HEK293 (cell line): ENCODE data around the gene GJA3.

Experiments used
- CTCF ChIA-PET: fragments of 350-600 bp; formaldehyde crosslinking; extraction: SDS; loops from one replicate; lab custom pipeline; 2021; ENCODE audit warnings: antibody characterized with exemption; lab: Yijun Ruan, JAX
- POLR2A ChIA-PET: fragments of 300-600 bp; formaldehyde crosslinking; extraction: SDS; loops from one replicate; lab custom pipeline; 2020; ENCODE audit warnings: antibody characterized with exemption, inconsistent platforms; lab: Yijun Ruan, JAX
- H3K27ac ChIP-seq: fragments of 200-500 bp; sonication (Bioruptor generic); 2 replicates; pipeline ENCODE4 v1.5.1; 2014; ENCODE audit warnings: low read depth, low read length, control low read depth, inconsistent platforms; ENCODE audit errors: extremely low read depth
- H3K36me3 ChIP-seq, 2 experiments: fragments of 200-500 bp in 1 of 2; sonication (Bioruptor generic) in 1 of 2; 1 replicate in 1 of 2; 2 replicates in 1 of 2; pipeline ENCODE4 v1.5.1; 2014 to 2017; ENCODE audit warnings: inconsistent platforms in 2 of 2, low read length in 2 of 2; ENCODE audit not compliant: control insufficient read depth in 2 of 2, insufficient read depth in 1 of 2
- H3K4me1 ChIP-seq: fragments of 200-500 bp; sonication (Bioruptor generic); 2 replicates; pipeline ENCODE4 v1.5.1; 2014; ENCODE audit warnings: mild to moderate bottlenecking, low read length, inconsistent platforms; ENCODE audit not compliant: control insufficient read depth, insufficient read depth
- H3K4me3 ChIP-seq: 2 replicates; pipeline ENCODE4 v1.5.1; 2011; ENCODE audit warnings: low read depth, mild to moderate bottlenecking, control low read depth, low read length, moderate library complexity
- H3K9me3 ChIP-seq: fragments of 200-500 bp; sonication (Bioruptor generic); 2 replicates; pipeline ENCODE4 v1.5.1; 2014; ENCODE audit warnings: low read depth, low read length, inconsistent platforms; ENCODE audit not compliant: control insufficient read depth, insufficient read depth
- EGR2 ChIP-seq: fragments of 450-650 bp; formaldehyde crosslinking; IDR thresholded peaks from 2 replicates; pipeline ENCODE4 v1.5.1; 2016; ENCODE audit warnings: low read depth, missing biosample characterization, missing genetic modification characterization
- GLIS1 ChIP-seq: fragments of 450-650 bp; formaldehyde crosslinking; IDR thresholded peaks from 2 replicates; pipeline ENCODE4 v1.5.1; 2016; ENCODE audit warnings: missing biosample characterization, missing genetic modification characterization
- IKZF3 ChIP-seq: fragments of 450-650 bp; IDR thresholded peaks from 2 replicates; pipeline ENCODE4 v1.5.0; 2018; ENCODE audit warnings: missing biosample characterization, mild to moderate bottlenecking, missing genetic modification characterization, moderate library complexity
- KLF1 ChIP-seq: fragments of 450-650 bp; formaldehyde crosslinking; IDR thresholded peaks from 2 replicates; pipeline ENCODE4 v1.5.1; 2016; ENCODE audit warnings: missing biosample characterization, missing genetic modification characterization
- KLF10 ChIP-seq: fragments of 450-650 bp; IDR thresholded peaks from 2 replicates; pipeline ENCODE4 v1.5.1; 2018; ENCODE audit warnings: missing biosample characterization, mild to moderate bottlenecking, missing genetic modification characterization
- SCRT2 ChIP-seq: fragments of 450-650 bp; formaldehyde crosslinking; IDR thresholded peaks from 2 replicates; pipeline ENCODE4 v1.5.1; 2016; ENCODE audit warnings: missing biosample characterization, missing genetic modification characterization
- ZNF112 ChIP-seq: fragments of 450-650 bp; formaldehyde crosslinking; IDR thresholded peaks from 2 replicates; pipeline ENCODE4 v1.5.0; 2017; ENCODE audit warnings: missing biosample characterization, missing genetic modification characterization
- ZNF121 ChIP-seq: fragments of 450-650 bp; formaldehyde crosslinking; IDR thresholded peaks from 2 replicates; pipeline ENCODE4 v1.5.1; 2016; ENCODE audit warnings: missing biosample characterization, missing genetic modification characterization
- ZNF138 ChIP-seq: fragments of 450-650 bp; formaldehyde crosslinking; IDR thresholded peaks from 2 replicates; pipeline ENCODE4 v1.5.1; 2016; ENCODE audit warnings: missing biosample characterization, missing genetic modification characterization, borderline replicate concordance
- ZNF146 ChIP-seq: fragments of 450-650 bp; formaldehyde crosslinking; IDR thresholded peaks from 2 replicates; pipeline ENCODE4 v1.5.1; 2016; ENCODE audit warnings: missing biosample characterization, missing genetic modification characterization
- ZNF155 ChIP-seq: fragments of 450-650 bp; formaldehyde crosslinking; IDR thresholded peaks from 2 replicates; pipeline ENCODE4 v1.5.1; 2016; ENCODE audit warnings: missing biosample characterization, missing genetic modification characterization
- ZNF18 ChIP-seq: fragments of 450-650 bp; formaldehyde crosslinking; IDR thresholded peaks from 2 replicates; pipeline ENCODE4 v1.5.1; 2016; ENCODE audit warnings: missing biosample characterization, missing genetic modification characterization
- ZNF274 ChIP-seq, 2 experiments: fragments of 200-500 bp in 1 of 2; fragments of 450-650 bp in 1 of 2; sonication (Bioruptor generic) in 1 of 2; formaldehyde crosslinking in 1 of 2; IDR thresholded peaks; 2 replicates each; pipeline versions ENCODE4 v1.5.1 to v1.6.1; 2014 to 2016; ENCODE audit warnings: borderline replicate concordance in 1 of 2, inconsistent platforms in 1 of 2, low read length in 1 of 2, missing biosample characterization in 1 of 2, missing genetic modification characterization in 1 of 2
- ZNF350 ChIP-seq: fragments of 450-650 bp; formaldehyde crosslinking; IDR thresholded peaks from 2 replicates; pipeline ENCODE4 v1.5.0; 2017; ENCODE audit warnings: missing biosample characterization, mild to moderate bottlenecking, missing genetic modification characterization
- ZNF391 ChIP-seq: fragments of 450-650 bp; formaldehyde crosslinking; IDR thresholded peaks from 2 replicates; pipeline ENCODE4 v1.5.1; 2016; ENCODE audit warnings: low read depth, missing biosample characterization, missing genetic modification characterization, borderline replicate concordance
- ZNF623 ChIP-seq: fragments of 450-650 bp; formaldehyde crosslinking; IDR thresholded peaks from 2 replicates; pipeline ENCODE4 v1.5.1; 2016; ENCODE audit warnings: missing biosample characterization, missing genetic modification characterization
- ZNF624 ChIP-seq: fragments of 450-650 bp; formaldehyde crosslinking; IDR thresholded peaks from 2 replicates; pipeline ENCODE4 v1.5.1; 2017; ENCODE audit warnings: missing biosample characterization, missing genetic modification characterization
- ZNF626 ChIP-seq: fragments of 450-650 bp; sonication (Bioruptor Pico); formaldehyde crosslinking; IDR thresholded peaks from 2 replicates; pipeline ENCODE4 v1.5.1; 2018; ENCODE audit warnings: missing biosample characterization, missing genetic modification characterization, inconsistent platforms
- ZNF707 ChIP-seq: fragments of 450-650 bp; formaldehyde crosslinking; IDR thresholded peaks from 2 replicates; pipeline ENCODE4 v1.5.1; 2016; ENCODE audit warnings: missing biosample characterization, missing genetic modification characterization
- ZNF776 ChIP-seq: fragments of 450-650 bp; formaldehyde crosslinking; IDR thresholded peaks from 2 replicates; pipeline ENCODE4 v1.5.0; 2017; ENCODE audit warnings: missing biosample characterization, missing genetic modification characterization, borderline replicate concordance
- ZSCAN23 ChIP-seq: fragments of 450-650 bp; formaldehyde crosslinking; IDR thresholded peaks from 2 replicates; pipeline ENCODE4 v1.5.1; 2016; ENCODE audit warnings: missing biosample characterization, missing genetic modification characterization
- TF ChIP-seq, protein P1 (sequence below): fragments of 450-650 bp; formaldehyde crosslinking; IDR thresholded peaks from 2 replicates; pipeline ENCODE4 v1.5.1; 2016; ENCODE audit warnings: missing biosample characterization, missing genetic modification characterization

The GJA3 gene

DNA sequence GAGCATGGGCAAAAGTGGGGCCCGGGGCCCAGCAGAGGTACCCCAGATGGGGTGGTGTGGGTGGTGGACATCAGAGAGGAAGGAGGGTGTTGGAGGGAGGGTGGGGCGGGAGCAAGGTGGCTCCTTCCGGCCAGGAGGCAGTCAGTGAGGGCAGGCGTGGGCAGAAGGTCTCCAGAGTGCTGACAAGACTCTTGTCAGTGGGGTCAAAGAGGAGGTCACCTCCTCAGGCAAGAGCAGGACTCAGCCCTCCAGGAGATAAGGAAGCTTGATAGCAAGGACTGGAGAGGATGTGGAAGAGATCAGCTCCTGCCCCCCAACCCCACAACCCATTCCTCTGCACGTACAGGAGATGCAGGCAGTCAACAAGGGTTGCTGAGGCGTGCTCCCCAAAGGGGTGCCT, 9.8 kb downstream of the GJA3 start:
- Histone ChIP-seq H3K36me3 (no peaks in the 10 kb centered on the region), H3K4me1 (no peaks in the 10 kb centered on the region), H3K4me3 (no peak overlapping the region), H3K27ac (no peak overlapping the region), H3K9me3 (no peaks in the 10 kb centered on the region)
- CTCF ChIA-PET = no interaction called here
- TF ChIP-seq KLF1 = no peak
- no peak for TF ChIP-seq ZNF274 (IDR thresholded peaks at IDR 0.05; ENCODE audit: low read length)
- no peak for TF ChIP-seq ZNF274 (tag by site-specific recombination; IDR thresholded peaks at IDR 0.05; ENCODE audit: borderline replicate concordance)
- POLR2A ChIA-PET = no interaction called here

DNA sequence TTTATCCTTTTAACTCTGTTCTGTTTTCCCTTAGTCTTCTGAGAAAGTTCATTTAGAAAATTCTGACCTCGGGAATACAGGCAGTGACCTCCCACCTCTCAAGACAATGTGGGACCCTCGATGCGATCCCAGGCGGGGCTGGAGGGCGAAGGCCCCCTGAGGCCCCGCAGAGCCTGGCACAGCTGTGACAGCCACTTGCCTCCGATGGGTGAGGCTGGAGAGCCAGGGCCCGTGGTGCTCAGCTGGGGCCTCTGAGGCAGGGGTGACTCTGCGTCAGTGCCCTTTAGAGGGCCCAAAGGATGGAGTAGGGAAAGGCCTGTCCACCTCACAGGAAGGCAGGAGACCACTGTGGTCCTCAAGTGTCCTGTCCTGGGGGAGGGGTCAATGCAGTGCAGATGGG, 10.3 kb downstream of the GJA3 start:
- POLR2A ChIA-PET = no interaction called here
- no peaks in the 10 kb centered on the region for H3K4me1 ChIP-seq
- no peak overlapping the region for H3K27ac ChIP-seq
- H3K9me3 ChIP-seq = no peaks in the 10 kb centered on the region
- TF ChIP-seq IKZF3 (tag by site-specific recombination) (no peak), ZNF18 (tag by site-specific recombination) (no peak), ZNF391 (tag by site-specific recombination) (no peak), ZNF146 (no peak), EGR2 (tag by site-specific recombination) (no peak), ZNF626 (tag by site-specific recombination) (no peak), ZSCAN23 (tag by site-specific recombination) (no peak), ZNF350 (tag by site-specific recombination) (no peak), ZNF112 (no peak), ZNF707 (tag by site-specific recombination) (no peak), ZNF776 (tag by site-specific recombination) (no peak), GLIS1 (tag by site-specific recombination) (no peak), ZNF155 (no peak), ZNF138 (no peak), ZNF121 (tag by site-specific recombination) (no peak), ZNF623 (no peak), ZNF624 (tag by site-specific recombination) (no peak)
- TF ChIP-seq, protein P1, sequence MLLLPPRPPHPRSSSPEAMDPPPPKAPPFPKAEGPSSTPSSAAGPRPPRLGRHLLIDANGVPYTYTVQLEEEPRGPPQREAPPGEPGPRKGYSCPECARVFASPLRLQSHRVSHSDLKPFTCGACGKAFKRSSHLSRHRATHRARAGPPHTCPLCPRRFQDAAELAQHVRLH (tag by site-specific recombination) = no peak
- CTCF ChIA-PET = interaction anchor here (1.2 kb wide), 1 partner anchor 115 kb away, joined by 3 read pairs; no protein-coding TSS in a partner anchor
- H3K4me3 ChIP-seq = no peak overlapping the region
- no peaks in the 10 kb centered on the region for H3K36me3 ChIP-seq

DNA sequence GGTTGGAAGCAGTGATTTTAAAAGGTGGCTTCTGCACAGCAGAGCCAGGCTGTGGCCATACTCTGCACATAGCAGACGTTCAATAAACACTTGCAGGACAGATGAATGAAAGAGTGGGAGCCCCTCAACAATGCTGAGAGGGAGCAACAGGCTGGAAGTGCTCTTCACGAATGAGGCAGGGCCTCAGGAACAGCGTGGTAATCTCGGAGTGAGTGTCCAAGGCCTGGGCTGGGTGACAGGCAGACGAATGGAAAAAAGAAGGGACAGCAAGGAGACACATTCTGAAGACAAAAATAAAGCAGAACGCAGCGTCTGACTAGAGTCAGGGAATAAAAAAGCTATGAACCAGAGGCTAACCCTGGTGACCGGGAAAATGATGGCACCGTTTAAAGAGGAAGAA, 11.1 kb downstream of the GJA3 start:
- Histone ChIP-seq H3K36me3 (no peaks in the 10 kb centered on the region), H3K4me3 (no peak overlapping the region), H3K9me3 (no peaks in the 10 kb centered on the region), H3K4me1 (no peaks in the 10 kb centered on the region), H3K27ac (no peak overlapping the region)
- ChIA-PET CTCF (interaction anchor here (0.7 to 1.2 kb wide), 2 partner anchors 74 to 114 kb away, joined by 3 to 4 read pairs; no protein-coding TSS in a partner anchor), POLR2A (no interaction called here)
- TF ChIP-seq KLF10 = no peak
- TF ChIP-seq SCRT2 (tag by site-specific recombination) = peak; percentile 32; the same call in 1 of the 2 replicates
- TF ChIP-seq, all 188 proteins: peak for 1
